Endometrial microvascular endothelial cells (primary cell): ENCODE data around the gene SRP72. TPM values are rescaled to one million over a fixed set of nuclear protein-coding genes. Genes with fewer than 3 reads are reported as not detected.
"Not testable (repeated sequence)": the region's sequence is repeated elsewhere in the genome, so short reads cannot be mapped to it uniquely, and the experiment has no call there.

Experiments used
- in situ Hi-C: cut with HindIII; loops from 2 replicates; pipeline ENCODE4 v1.10.0; 2017; ENCODE audit warnings: low sequenced_read_pairs, low pct_unique_long_range_greater_than_20kb; ENCODE audit errors: inconsistent ontology term
- total RNA-seq: library from RNA; depleted of rRNA; stranded (reverse); fragments of >200 nt; gene quantifications from one replicate; pipeline ENCODE4 v1.2.3, GENCODE V29; 2015; ENCODE audit errors: inconsistent ontology term

SRP72 gene
- total RNA-seq, 1 donor from 2014 or later, result 74.3 TPM

DNA sequence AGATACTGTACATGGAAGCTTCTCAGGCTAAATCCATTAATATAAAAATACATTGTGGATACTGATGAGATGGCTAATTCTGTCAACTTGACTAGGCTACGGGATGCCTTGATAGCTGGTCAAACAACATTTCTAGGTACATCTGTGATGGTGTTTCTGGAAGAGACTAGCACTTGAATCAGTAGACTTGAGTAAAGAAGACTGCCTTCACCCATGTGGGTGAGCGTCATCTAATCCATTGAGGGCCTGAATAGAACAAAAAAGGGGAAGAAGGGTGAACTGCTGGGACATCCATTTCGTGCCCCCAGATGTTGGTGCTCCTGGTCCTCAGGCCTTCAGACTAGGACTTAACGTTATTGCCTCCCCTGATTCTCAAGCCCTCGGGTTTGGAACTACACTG lies 3.7 kb upstream of the SRP72 start:
- in situ Hi-C loops, result no loop called here

DNA sequence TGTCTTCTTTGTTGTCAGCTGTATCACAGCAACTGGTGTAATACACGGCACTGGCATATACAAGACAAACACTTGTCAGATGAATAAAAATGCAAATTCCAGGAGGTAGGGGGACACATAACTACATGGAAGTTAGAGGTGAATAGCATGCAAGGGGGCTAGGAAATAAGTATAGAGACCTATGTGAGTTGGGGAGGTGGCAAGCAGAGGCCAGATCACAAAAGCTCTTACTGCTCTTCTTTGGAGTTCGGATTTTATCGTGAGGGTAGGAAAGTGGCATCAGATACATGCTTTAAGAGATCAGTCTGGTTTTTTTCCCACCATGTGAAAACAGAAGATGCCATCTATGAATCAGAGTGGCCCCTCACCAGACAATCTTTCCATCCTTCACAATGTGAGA lies 2.8 kb upstream of the SRP72 start:
- in situ Hi-C loops, result no loop called here

DNA sequence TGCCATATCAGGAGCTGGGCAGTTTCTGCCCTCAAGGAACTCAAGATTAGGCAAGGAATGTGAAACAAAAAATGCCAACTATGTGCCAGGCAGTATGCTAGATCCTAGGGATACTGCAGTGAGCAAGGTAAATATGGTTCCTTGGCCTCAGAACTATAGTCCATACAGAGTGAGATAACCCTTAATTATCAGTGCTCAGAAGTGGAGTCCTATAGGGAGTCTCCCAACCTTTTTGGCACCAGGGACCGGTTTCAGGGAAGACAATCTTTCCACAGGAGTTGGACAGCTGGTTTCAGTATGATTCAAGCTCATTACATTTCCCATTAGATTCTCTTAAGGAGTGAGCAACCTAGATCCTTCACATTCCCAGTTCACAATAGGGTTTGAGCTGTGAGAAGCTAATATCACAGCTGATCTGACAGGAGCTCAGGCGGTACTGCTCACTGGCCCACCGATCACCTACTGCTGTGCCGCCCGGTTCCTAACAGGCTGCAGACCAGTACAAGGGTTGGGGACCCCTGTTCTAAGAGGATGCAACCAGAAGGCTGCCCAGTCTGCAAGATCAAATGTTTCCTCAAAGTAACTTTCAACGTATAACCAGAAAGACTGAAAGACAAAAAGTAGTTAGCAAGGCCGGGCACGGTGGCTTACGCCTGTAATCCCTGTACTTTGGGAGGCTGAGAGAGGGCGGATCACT lies 1.7 kb upstream of the SRP72 start:
- in situ Hi-C loops, result no loop called here

GRCh38 chr4:56466296-56466761 lies 1.1 kb upstream of the SRP72 start:
- in situ Hi-C loops, result not testable (repeated sequence)

DNA sequence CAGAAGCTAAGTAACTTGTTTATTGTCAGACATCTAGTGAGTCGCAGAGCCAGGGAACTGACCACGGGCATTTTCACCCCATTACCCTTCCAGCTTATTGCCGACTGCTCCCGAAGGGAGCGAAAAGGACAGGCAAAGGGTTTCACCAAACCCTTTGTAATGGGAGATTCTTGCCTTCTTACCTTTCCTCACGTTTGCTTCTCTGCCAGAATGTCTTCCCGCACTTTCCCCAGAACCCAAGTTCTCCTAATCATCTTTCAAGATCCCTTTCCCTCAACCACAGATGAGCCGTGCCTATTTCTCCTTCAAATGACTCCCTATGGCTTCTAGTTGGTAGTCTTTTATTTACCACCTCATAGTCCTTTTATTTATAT lies 520 bp upstream of the SRP72 start:
- in situ Hi-C loops, result no loop called here

DNA sequence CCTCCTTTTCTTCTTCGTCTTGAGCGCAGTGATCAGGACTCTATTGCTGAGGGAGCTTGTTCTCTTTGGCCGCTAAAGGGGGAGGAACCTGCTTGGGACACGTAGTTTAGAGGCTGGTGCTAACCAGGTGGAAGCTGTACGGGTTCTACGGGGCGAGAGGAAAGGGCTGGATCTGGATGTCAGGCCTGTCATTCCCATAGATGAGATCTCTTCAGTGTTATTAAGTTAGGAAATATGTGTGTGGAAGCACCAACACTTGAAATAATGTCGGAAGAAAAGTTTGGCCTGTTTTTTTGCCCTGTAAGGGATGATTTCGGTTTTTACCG lies 643 bp downstream of the SRP72 start:
- in situ Hi-C loops, result no loop called here

DNA sequence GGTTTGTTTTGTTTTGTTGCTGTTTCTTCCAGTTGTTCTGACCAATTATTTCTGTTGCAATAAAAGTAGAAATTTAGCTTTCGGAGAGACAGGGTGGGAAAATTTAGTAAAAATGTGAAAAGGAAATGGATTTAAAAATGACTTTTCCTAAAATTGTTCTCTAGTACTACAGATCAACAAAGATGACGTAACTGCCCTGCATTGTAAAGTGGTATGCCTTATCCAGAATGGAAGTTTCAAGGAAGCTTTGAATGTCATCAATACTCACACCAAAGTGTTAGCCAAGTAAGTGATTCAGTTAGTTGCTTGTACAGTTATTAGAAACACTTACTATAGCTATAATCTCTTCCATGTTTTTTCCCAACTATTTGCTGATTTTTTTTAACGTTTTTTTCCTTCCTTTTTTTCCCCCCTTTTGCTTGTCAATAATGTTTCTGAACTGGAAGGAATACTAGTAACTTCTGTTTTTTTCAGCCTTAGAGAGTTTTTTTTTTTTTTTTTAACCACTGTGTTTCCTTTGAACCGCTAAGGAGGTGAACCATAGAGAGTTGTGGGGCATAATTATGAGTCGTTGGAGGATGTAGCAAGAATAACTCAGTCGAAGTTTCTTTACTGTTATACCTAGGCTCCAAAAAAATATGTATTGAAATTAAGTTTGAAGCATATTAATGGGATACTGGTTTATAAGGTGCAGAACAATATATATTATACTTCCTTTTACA lies 2.2 kb downstream of the SRP72 start:
- in situ Hi-C loops, result no loop called here

DNA sequence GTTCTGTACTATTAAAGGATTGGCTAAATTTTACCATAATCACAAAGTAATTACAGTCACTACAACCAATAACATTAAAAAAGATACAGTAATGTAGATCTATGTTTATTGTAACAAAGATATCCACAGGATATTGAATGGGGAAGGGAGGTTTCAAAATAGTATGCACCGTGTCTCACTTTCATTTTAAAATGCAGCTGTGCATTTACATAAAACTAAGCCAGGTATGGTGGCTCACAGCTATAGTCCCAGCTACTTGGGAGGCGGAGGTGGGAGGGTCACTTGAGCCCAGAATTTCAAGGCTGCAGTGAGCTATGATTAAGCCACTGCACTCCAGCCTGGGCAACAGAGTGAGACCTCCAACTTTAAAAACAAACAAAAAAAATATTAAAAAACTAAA lies 8.5 kb downstream of the SRP72 start:
- in situ Hi-C loops, result no loop called here

DNA sequence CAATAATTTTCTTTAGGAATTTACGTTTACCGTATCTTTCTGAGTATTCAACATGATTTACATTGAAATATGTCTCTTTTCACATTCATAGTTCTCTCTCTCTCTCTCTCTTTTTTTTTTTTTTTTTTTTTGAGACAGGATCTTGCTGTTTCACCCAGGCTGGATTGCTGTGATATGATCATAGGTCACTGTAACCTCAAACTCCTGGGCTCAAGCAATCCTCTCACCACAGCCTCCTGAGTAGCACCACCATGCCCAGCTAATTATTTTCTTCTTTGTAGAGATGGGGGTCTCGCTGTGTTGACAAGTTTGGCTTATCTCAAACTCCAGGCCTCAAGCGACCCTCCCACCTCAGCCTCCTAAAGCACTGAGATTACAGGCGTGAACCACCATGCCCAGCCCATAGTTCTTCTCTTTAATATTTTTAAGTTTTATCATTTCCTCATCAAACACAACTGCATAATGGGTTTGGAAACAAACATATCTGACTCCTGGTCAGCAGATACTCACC lies 9.8 kb downstream of the SRP72 start:
- in situ Hi-C loops, result no loop called here

GRCh38 chr4:56480691-56481090 lies 13.3 kb downstream of the SRP72 start:
- in situ Hi-C loops, result no loop called here

DNA sequence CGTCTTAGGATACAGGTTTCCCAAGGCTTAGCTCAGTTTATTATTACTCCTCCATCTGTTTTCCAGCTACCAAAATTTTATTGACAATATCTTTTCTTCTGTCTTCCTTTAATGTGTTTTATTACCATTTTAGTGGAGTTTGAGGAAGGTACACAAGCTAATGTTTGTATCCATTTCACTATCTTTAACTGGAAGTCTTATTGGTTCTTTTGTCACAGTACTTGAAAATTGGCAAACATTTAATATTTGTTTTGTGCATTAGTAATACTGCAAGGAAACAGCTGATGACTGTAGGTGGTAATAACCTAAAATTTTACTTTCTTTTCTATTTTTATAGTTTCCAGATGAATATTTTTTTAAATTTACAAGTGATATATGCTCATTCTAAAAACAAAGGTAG lies 28.8 kb downstream of the SRP72 start:
- in situ Hi-C loops, result no loop called here

DNA sequence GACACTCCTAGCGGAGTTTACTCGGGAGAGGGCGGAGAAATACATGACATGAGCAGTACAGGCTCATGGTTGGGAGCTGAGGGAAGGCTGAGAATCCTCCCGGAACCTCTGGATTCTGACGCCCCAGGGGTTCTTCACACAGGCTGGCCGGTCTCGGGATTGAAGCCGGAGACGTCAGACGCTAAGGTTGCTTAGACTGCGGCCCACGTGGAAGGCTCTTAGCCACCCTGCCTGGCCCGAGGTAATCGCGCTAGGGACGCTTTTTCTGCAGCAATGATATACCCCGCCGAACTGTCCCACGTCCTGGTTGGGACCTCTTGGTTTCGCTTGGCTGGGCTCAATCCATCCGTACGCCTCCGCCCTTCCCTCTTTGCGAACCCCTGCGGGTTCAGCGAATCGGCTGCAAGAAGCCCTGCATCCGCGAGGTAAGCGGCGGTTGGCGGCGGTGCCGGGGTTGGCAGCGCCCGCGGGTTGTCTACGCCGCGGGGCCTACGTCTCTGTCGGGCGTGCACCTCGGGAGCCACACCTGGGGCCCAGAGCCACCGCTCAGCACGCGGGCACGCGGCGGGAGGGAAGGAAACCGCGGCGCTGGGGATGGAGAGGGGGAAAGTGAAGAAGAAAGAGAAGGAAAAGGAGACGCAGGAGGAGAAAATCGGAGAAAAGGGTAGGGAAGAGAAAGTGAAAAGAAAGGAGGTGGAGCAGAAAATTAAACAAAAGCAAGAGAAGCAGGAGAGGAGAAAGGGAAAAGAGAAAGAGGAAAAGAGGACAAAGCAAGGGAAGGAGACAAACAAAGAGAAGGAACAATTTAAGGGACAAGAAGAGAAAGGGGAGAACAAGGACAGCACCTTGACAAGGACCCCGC lies 38.1 kb downstream of the SRP72 start, which contains the start of gene ARL9:
Gene ARL9, plus strand, starts transcription at position 523 of the 862 bp plus-strand sequence. Its CDS starts 72 bp downstream, at position 595.
- in situ Hi-C loops, result no loop called here

- in situ Hi-C loops, result no loop called here
Measured at GRCh38 chr4:56511098-56511497, 43.7 kb downstream of the SRP72 start.

DNA sequence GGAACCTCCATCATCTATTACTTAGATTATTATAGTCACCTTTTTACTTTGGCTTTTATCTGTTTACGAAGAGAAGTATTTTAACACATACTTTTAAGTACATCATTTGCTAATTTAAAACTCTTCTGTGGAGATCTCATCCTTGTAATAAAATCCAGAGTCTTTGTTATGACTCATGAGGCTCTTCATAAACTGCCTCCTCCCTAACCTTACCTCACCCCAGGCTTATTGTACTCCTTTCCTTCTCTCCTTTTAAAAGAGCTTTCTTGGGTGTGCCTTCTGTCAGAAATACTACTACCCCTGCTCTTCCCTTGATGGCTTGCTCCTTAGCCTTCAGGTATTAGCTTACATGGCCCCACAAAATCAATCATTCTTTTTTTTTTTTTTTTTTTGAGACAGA lies 44.7 kb downstream of the SRP72 start:
- in situ Hi-C loops, result no loop called here

- in situ Hi-C loops, result no loop called here
Measured at GRCh38 chr4:56513517-56513916, 46.1 kb downstream of the SRP72 start.

GRCh38 chr4:56530269-56531148 lies 63.1 kb downstream of the SRP72 start:
- in situ Hi-C loops, result no loop called here

- in situ Hi-C loops, result no loop called here
Measured at GRCh38 chr4:56531149-56531770, 63.8 kb downstream of the SRP72 start.

- in situ Hi-C loops, result no loop called here
Measured at GRCh38 chr4:56531823-56532222, 64.4 kb downstream of the SRP72 start.
